Neuronal stem cell (in vitro differentiated cells): Measurements from ENCODE around the gene FGGY.

ENCODE experiments used
- DNase-seq: peaks from one replicate; pipeline ENCODE4 v3.0.0-alpha.2; 2013; ENCODE audit warnings: low spot score
- H2AFZ ChIP-seq: one replicate; pipeline ENCODE4 v1.6.1; 2013; ENCODE audit warnings: mild to moderate bottlenecking, low read length, inconsistent platforms
- H2AK5ac ChIP-seq: 2 replicates; pipeline ENCODE4 v1.6.1; 2013; ENCODE audit warnings: low read depth, mild to moderate bottlenecking, inconsistent platforms, low read length, moderate library complexity, mixed read lengths
- H2BK120ac ChIP-seq: 2 replicates; pipeline ENCODE4 v1.6.1; 2013; ENCODE audit warnings: low read depth, mild to moderate bottlenecking, inconsistent platforms, low read length, moderate library complexity, mixed read lengths
- H2BK12ac ChIP-seq: one replicate; pipeline ENCODE4 v1.6.1; 2013; ENCODE audit warnings: low read length, inconsistent platforms
- H2BK15ac ChIP-seq: 2 replicates; pipeline ENCODE4 v1.6.1; 2013; ENCODE audit warnings: mild to moderate bottlenecking, low read length, inconsistent platforms, mixed read lengths
- H2BK5ac ChIP-seq: one replicate; pipeline ENCODE4 v1.6.1; 2013; ENCODE audit warnings: inconsistent platforms, mild to moderate bottlenecking, low read length, moderate library complexity
- H3K14ac ChIP-seq: one replicate; pipeline ENCODE4 v1.6.1; 2013; ENCODE audit warnings: low read length, inconsistent platforms
- H3K18ac ChIP-seq: 2 replicates; pipeline ENCODE4 v1.6.1; 2013; ENCODE audit warnings: low read length, inconsistent platforms
- H3K23ac ChIP-seq: 2 replicates; pipeline ENCODE4 v1.6.1; 2013; ENCODE audit warnings: low read depth, mild to moderate bottlenecking, mixed read lengths, low read length, inconsistent platforms; ENCODE audit not compliant: poor library complexity
- H3K27ac ChIP-seq: replicated peaks from 3 replicates; pipeline ENCODE4 v1.5.1; 2013; ENCODE audit warnings: low read length, inconsistent platforms
- H3K27me3 ChIP-seq, 3 experiments: 2 replicates each; pipeline ENCODE4 v1.6.1; 2013; ENCODE audit warnings: low read length in 3 of 3, mild to moderate bottlenecking in 2 of 3, inconsistent platforms in 1 of 3, low read depth in 1 of 3, mixed read lengths in 1 of 3, moderate library complexity in 1 of 3; ENCODE audit not compliant: control insufficient read depth in 3 of 3, insufficient read depth in 3 of 3
- H3K36me3 ChIP-seq, 2 donors: replicated peaks in 1 of 2; 2 replicates each; pipeline ENCODE4 v1.6.1; 2013; ENCODE audit warnings: low read length in 2 of 2; ENCODE audit not compliant: control insufficient read depth in 2 of 2, insufficient read depth in 2 of 2
- H3K4ac ChIP-seq: 2 replicates; pipeline ENCODE4 v1.6.1; 2013; ENCODE audit warnings: inconsistent platforms, mild to moderate bottlenecking, low read length, moderate library complexity
- H3K4me1 ChIP-seq, 2 donors: 1 replicate in 1 of 2; 2 replicates in 1 of 2; pipeline ENCODE4 v1.6.1; 2013; ENCODE audit warnings: low read length in 2 of 2, low read depth in 1 of 2; ENCODE audit not compliant: control insufficient read depth in 2 of 2, insufficient read depth in 1 of 2
- H3K4me2 ChIP-seq: one replicate; pipeline ENCODE4 v1.6.1; 2013; ENCODE audit warnings: mild to moderate bottlenecking, low read length, inconsistent platforms; ENCODE audit not compliant: insufficient read depth, poor library complexity, severe bottlenecking
- H3K4me3 ChIP-seq, 2 donors: 2 replicates each; pipeline ENCODE4 v1.5.1; 2013; ENCODE audit warnings: low read length in 2 of 2, mild to moderate bottlenecking in 2 of 2, inconsistent platforms in 1 of 2, moderate library complexity in 1 of 2
- H3K79me1 ChIP-seq: one replicate; pipeline ENCODE4 v1.6.1; 2013; ENCODE audit warnings: low read depth, mild to moderate bottlenecking, inconsistent platforms, low read length, moderate library complexity
- H3K9ac ChIP-seq: one replicate; pipeline ENCODE4 v1.6.1; 2013; ENCODE audit warnings: mild to moderate bottlenecking, low read depth, low read length, inconsistent platforms; ENCODE audit not compliant: poor library complexity
- H3K9me3 ChIP-seq, 2 donors: replicated peaks in 1 of 2; 2 replicates each; pipeline versions ENCODE3 to v1.6.1; 2013; ENCODE audit warnings: low read length in 2 of 2, mild to moderate bottlenecking in 2 of 2, inconsistent platforms in 1 of 2, low read depth in 1 of 2, mixed read lengths in 1 of 2, moderate library complexity in 1 of 2; ENCODE audit not compliant: control insufficient read depth in 2 of 2, insufficient read depth in 1 of 2
- H4K8ac ChIP-seq: one replicate; pipeline ENCODE4 v1.6.1; 2013; ENCODE audit warnings: low read depth, mild to moderate bottlenecking, inconsistent platforms, low read length, moderate library complexity
- H4K91ac ChIP-seq: one replicate; pipeline ENCODE4 v1.6.1; 2013; ENCODE audit warnings: low read length, low read depth, mild to moderate bottlenecking, inconsistent platforms; ENCODE audit not compliant: poor library complexity
- WGBS, 2 donors: extraction: QIAGEN DNeasy Blood & Tissue Kit; methylation state at CpG; one replicate each; pipeline ENCODE4 v1.1.7; 2013; ENCODE audit warnings: missing lambda C conversion rate in 2 of 2, mixed read lengths in 1 of 2; ENCODE audit not compliant: insufficient read length in 2 of 2, insufficient replicate concordance in 1 of 2; ENCODE audit errors: extremely low coverage in 2 of 2; 5-methylcytosine and 5-hydroxymethylcytosine counted together

Gene FGGY

GRCh38 chr1:59262631-59263030, 34.3 kb upstream of the FGGY start:
- no peak overlapping the region for H3K4ac ChIP-seq
- H3K14ac ChIP-seq: no peak overlapping the region
- no peak overlapping the region for H2BK15ac ChIP-seq
- no peak overlapping the region for H2AFZ ChIP-seq
- peaks cover 0 to 7% of the 10 kb centered on the region in 2 donors for H3K9me3 ChIP-seq
- no peaks in the 10 kb centered on the region for H3K27me3 ChIP-seq
- H3K9ac ChIP-seq: no peak overlapping the region
- H4K8ac ChIP-seq: no peak overlapping the region
- no peak overlapping the region for H2BK120ac ChIP-seq
- no peak overlapping the region for H2BK12ac ChIP-seq
- H3K79me1 ChIP-seq: no peaks in the 10 kb centered on the region
- H3K4me3 ChIP-seq: no peak overlapping the region
- H3K18ac ChIP-seq: no peak overlapping the region
- no peak overlapping the region for H4K91ac ChIP-seq
- H3K23ac ChIP-seq: no peak overlapping the region
- peaks cover 3 to 7% of the 10 kb centered on the region in 2 donors for H3K4me1 ChIP-seq
- no peak overlapping the region for H2AK5ac ChIP-seq
- H2BK5ac ChIP-seq: no peak overlapping the region
- H3K36me3 ChIP-seq: no peaks in the 10 kb centered on the region
- H3K27ac ChIP-seq: no peak overlapping the region
- DNase-seq: no peak
- no peak overlapping the region for H3K4me2 ChIP-seq

GRCh38 chr1:59263111-59263510, 33.8 kb upstream of the FGGY start:
- H3K4me3 ChIP-seq: no peak overlapping the region
- H2BK120ac ChIP-seq: no peak overlapping the region
- no peaks in the 10 kb centered on the region for H3K79me1 ChIP-seq

GRCh38 chr1:59265622-59266021, 31.3 kb upstream of the FGGY start:
- no peak overlapping the region for H3K4ac ChIP-seq
- H2AK5ac ChIP-seq: no peak overlapping the region
- no peaks in the 10 kb centered on the region for H3K27me3 ChIP-seq
- H3K9ac ChIP-seq: no peak overlapping the region
- WGBS, 2 donors: no CpG with 5 or more reads among the region's 4 CpGs
- H2BK120ac ChIP-seq: no peak overlapping the region
- no peak overlapping the region for H2BK15ac ChIP-seq
- H3K18ac ChIP-seq: no peak overlapping the region
- H2BK5ac ChIP-seq: no peak overlapping the region
- H3K36me3 ChIP-seq: no peaks in the 10 kb centered on the region
- peaks cover 2 to 10% of the 10 kb centered on the region in 2 donors for H3K9me3 ChIP-seq
- no peak overlapping the region for H2BK12ac ChIP-seq
- no peak overlapping the region for H3K14ac ChIP-seq
- no peak overlapping the region for H3K27ac ChIP-seq
- no peak overlapping the region for H4K91ac ChIP-seq
- no peak overlapping the region for H3K4me3 ChIP-seq
- peaks cover 1 to 5% of the 10 kb centered on the region in 2 donors for H3K4me1 ChIP-seq
- H2AFZ ChIP-seq: no peak overlapping the region
- no peak for DNase-seq
- H3K4me2 ChIP-seq: no peak overlapping the region
- no peaks in the 10 kb centered on the region for H3K79me1 ChIP-seq
- H3K23ac ChIP-seq: no peak overlapping the region
- no peak overlapping the region for H4K8ac ChIP-seq

More at GRCh38 chr1:59263111-59263510, 33.8 kb upstream of the FGGY start:
- no peak for DNase-seq
- no peak overlapping the region for H2AK5ac ChIP-seq
- no peak overlapping the region for H2AFZ ChIP-seq
- no peaks in the 10 kb centered on the region for H3K36me3 ChIP-seq
- no peak overlapping the region for H3K9ac ChIP-seq
- H2BK15ac ChIP-seq: no peak overlapping the region
- H3K9me3 ChIP-seq: peaks cover 0 to 9% of the 10 kb centered on the region in 2 donors
- peaks cover 5 to 7% of the 10 kb centered on the region in 2 donors for H3K4me1 ChIP-seq
- H2BK5ac ChIP-seq: no peak overlapping the region
- H4K91ac ChIP-seq: no peak overlapping the region
- no peak overlapping the region for H4K8ac ChIP-seq
- H3K18ac ChIP-seq: no peak overlapping the region
- H3K14ac ChIP-seq: no peak overlapping the region
- H3K27ac ChIP-seq: no peak overlapping the region
- H3K4ac ChIP-seq: no peak overlapping the region
- no peak overlapping the region for H3K23ac ChIP-seq
- no peaks in the 10 kb centered on the region for H3K27me3 ChIP-seq
- no peak overlapping the region for H3K4me2 ChIP-seq
- H2BK12ac ChIP-seq: no peak overlapping the region

- H3K4ac ChIP-seq: no peak overlapping the region
- no peak overlapping the region for H2BK120ac ChIP-seq
- H3K18ac ChIP-seq: no peak overlapping the region
- H3K9ac ChIP-seq: no peak overlapping the region
- no peak overlapping the region for H2BK15ac ChIP-seq
- H3K4me3 ChIP-seq: no peak overlapping the region
- no peak overlapping the region for H2AFZ ChIP-seq
- H3K36me3 ChIP-seq: no peaks in the 10 kb centered on the region
- peaks cover 2 to 10% of the 10 kb centered on the region in 2 donors for H3K9me3 ChIP-seq
- H3K4me1 ChIP-seq: peaks cover 0 to 3% of the 10 kb centered on the region in 2 donors
- H4K91ac ChIP-seq: no peak overlapping the region
- H4K8ac ChIP-seq: no peak overlapping the region
- no peak overlapping the region for H2AK5ac ChIP-seq
- WGBS, 2 donors: no CpG with 5 or more reads among the region's 4 CpGs
- H3K27ac ChIP-seq: no peak overlapping the region
- H3K14ac ChIP-seq: no peak overlapping the region
- H2BK5ac ChIP-seq: no peak overlapping the region
- no peak overlapping the region for H3K4me2 ChIP-seq
- no peaks in the 10 kb centered on the region for H3K27me3 ChIP-seq
- H2BK12ac ChIP-seq: no peak overlapping the region
- no peak overlapping the region for H3K23ac ChIP-seq
- no peaks in the 10 kb centered on the region for H3K79me1 ChIP-seq
- no peak for DNase-seq
Measured at GRCh38 chr1:59266180-59266926, 30.5 kb upstream of the FGGY start.
